Suprapubic skin (tissue), 4 donors: ENCODE data around the gene CCDC188. TPM values are rescaled to one million over a fixed set of nuclear protein-coding genes. Genes with fewer than 3 reads are reported as not detected.

Experiments used
- DNase-seq, 2 donors: peaks; one replicate each; pipeline ENCODE4 v3.0.0-alpha.2; 2019; ENCODE audit warnings: low spot score in 2 of 2
- H3K27ac ChIP-seq: fragments of 200-600 bp; sonication (generic); one replicate; pipeline ENCODE4 v1.5.1; 2019
- H3K27me3 ChIP-seq: fragments of 200-600 bp; sonication (generic); one replicate; pipeline ENCODE4 v1.5.1; 2019
- H3K36me3 ChIP-seq: fragments of 200-600 bp; sonication (generic); one replicate; pipeline ENCODE4 v1.5.1; 2019
- H3K4me1 ChIP-seq: fragments of 200-600 bp; sonication (generic); one replicate; pipeline ENCODE4 v1.5.1; 2019
- H3K4me3 ChIP-seq: fragments of 200-600 bp; sonication (generic); one replicate; pipeline ENCODE4 v1.5.1; 2019; ENCODE audit warnings: mild to moderate bottlenecking
- H3K9me3 ChIP-seq: fragments of 200-600 bp; sonication (generic); one replicate; pipeline ENCODE4 v1.5.1; 2019
- EP300 ChIP-seq: sonication (generic); formaldehyde crosslinking; IDR thresholded peaks from one replicate; pipeline ENCODE4 v1.6.1; 2017; ENCODE audit warnings: antibody characterized with exemption
- POLR2A ChIP-seq, 2 donors: fragments of 450-650 bp; IDR thresholded peaks; one replicate each; pipeline ENCODE4 v1.6.1; 2017; ENCODE audit warnings: antibody characterized with exemption in 2 of 2, mild to moderate bottlenecking in 2 of 2, moderate library complexity in 2 of 2
- POLR2AphosphoS5 ChIP-seq, 3 donors: sonication (generic); formaldehyde crosslinking; IDR thresholded peaks; one replicate each; pipeline ENCODE4 v1.6.1; 2017; ENCODE audit warnings: antibody characterized with exemption in 3 of 3
- WGBS: methylation state at CpG from one replicate; pipeline ENCODE4 v1.1.5; 2018; 5-methylcytosine and 5-hydroxymethylcytosine counted together
- total RNA-seq, 4 donors: library from RNA; depleted of rRNA; stranded (reverse); fragments of >200 nt; gene quantifications; one replicate each; pipeline ENCODE4 v1.1.0, GENCODE V29; 2016
- TF ChIP-seq, protein P1 (sequence below), 2 donors: fragments of 200-600 bp in 1 of 2; fragments of 450-650 bp in 1 of 2; sonication (generic) in 1 of 2; IDR thresholded peaks; one replicate each; pipeline ENCODE4 v1.5.1; 2016 to 2019; ENCODE audit warnings: antibody characterized with exemption in 2 of 2, mild to moderate bottlenecking in 1 of 2, moderate library complexity in 1 of 2

Gene CCDC188
- total RNA-seq, 4 donors from 2014 or later, result 0.34 TPM; not detected in 3

DNA sequence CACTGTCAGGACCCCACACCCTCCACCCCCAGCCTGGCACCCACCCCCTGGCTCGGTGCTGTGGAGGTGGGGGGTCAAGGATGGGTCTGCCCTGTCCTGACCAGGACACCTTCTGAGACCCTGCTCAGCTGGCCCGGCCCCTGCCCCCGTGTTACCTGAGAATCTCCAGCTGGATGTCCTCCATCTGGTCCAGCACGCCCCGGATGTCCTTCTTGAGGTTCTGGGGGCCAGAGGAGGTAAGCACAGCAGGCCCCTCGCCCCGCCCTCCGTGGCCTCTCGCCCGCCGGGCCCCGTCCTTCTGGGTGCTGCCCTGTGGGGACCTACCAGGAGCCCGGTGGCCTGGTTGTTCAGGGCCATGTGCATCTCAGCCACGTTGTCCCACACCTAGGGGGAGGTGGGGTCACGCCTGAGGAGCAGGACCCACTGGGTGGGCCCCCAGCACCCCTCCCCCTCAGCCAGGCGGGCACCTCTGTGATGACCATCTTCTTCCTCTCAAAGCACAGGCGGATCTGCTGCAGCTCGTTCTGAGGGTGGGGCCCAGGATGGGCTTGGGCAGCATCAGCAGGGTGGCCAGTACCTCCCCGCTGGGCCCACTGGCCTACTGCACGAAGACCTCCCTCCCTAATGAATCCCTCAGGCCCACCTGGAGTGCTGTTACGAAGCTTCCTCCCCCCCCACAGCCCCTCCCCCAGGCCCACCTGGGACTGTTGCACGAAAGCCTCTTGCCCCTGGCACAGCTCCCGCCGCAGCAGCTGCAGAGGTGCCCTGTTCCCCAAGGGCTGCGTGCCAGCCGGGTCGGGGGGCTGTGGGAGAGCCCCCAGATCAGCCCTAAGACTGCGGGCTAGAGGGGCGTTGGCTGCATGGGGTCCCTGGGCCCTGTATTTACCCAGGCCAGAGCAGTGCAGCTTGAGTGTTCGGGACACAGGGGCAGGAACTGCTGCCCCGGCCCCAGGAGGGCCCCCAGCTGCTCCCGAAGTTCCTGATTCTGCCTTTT is 1.3 kb downstream of the CCDC188 start:
- H3K9me3 ChIP-seq, result no peaks in the 10 kb centered on the region
- no peaks in the 10 kb centered on the region for H3K27me3 ChIP-seq
- no peak for DNase-seq
- no peak overlapping the region for H3K4me3 ChIP-seq
- no peak overlapping the region for H3K27ac ChIP-seq
- H3K4me1 ChIP-seq, result peaks cover 5% of the 10 kb centered on the region
- WGBS, result 21% methylated on average over 6 of the region's 32 CpGs
- TF ChIP-seq POLR2A (IDR thresholded peaks at IDR 0.05) (no peak), EP300 (no peak), POLR2AphosphoS5 (IDR thresholded peaks at IDR 0.05) (no peak)
- TF ChIP-seq, protein P1, sequence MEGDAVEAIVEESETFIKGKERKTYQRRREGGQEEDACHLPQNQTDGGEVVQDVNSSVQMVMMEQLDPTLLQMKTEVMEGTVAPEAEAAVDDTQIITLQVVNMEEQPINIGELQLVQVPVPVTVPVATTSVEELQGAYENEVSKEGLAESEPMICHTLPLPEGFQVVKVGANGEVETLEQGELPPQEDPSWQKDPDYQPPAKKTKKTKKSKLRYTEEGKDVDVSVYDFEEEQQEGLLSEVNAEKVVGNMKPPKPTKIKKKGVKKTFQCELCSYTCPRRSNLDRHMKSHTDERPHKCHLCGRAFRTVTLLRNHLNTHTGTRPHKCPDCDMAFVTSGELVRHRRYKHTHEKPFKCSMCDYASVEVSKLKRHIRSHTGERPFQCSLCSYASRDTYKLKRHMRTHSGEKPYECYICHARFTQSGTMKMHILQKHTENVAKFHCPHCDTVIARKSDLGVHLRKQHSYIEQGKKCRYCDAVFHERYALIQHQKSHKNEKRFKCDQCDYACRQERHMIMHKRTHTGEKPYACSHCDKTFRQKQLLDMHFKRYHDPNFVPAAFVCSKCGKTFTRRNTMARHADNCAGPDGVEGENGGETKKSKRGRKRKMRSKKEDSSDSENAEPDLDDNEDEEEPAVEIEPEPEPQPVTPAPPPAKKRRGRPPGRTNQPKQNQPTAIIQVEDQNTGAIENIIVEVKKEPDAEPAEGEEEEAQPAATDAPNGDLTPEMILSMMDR (IDR thresholded peaks at IDR 0.05), result no peak
- peaks cover 27% of the 10 kb centered on the region for H3K36me3 ChIP-seq

DNA sequence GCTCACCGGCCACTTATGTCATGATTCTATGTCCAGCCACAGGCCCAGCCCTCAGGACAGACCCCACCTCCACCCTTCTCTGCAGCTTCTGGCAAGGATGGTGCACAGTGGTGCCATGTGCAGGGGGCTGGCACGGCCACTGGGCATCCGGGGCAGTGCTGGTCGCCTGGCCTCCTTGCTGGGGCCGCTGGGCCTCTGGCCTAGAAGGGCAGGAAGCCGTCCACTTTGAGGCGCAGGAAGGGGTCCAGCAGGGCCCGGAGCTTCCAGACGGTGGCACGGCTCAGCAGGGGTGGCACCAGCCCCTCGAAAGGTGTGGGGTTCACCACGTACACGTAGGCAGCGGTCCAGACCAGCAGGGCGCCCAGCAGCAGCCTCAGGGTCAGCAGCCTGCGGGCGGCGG is 2.4 kb downstream of the CCDC188 start:
- TF ChIP-seq POLR2AphosphoS5 (IDR thresholded peaks at IDR 0.05), result no peak
- TF ChIP-seq EP300, result no peak
- TF ChIP-seq, protein P1 (IDR thresholded peaks at IDR 0.05), result no peak
- TF ChIP-seq POLR2A (IDR thresholded peaks at IDR 0.05), result no peak
- H3K27ac ChIP-seq, result no peak overlapping the region
- WGBS, result 100% methylated on average over 1 of the region's 18 CpGs

DNA sequence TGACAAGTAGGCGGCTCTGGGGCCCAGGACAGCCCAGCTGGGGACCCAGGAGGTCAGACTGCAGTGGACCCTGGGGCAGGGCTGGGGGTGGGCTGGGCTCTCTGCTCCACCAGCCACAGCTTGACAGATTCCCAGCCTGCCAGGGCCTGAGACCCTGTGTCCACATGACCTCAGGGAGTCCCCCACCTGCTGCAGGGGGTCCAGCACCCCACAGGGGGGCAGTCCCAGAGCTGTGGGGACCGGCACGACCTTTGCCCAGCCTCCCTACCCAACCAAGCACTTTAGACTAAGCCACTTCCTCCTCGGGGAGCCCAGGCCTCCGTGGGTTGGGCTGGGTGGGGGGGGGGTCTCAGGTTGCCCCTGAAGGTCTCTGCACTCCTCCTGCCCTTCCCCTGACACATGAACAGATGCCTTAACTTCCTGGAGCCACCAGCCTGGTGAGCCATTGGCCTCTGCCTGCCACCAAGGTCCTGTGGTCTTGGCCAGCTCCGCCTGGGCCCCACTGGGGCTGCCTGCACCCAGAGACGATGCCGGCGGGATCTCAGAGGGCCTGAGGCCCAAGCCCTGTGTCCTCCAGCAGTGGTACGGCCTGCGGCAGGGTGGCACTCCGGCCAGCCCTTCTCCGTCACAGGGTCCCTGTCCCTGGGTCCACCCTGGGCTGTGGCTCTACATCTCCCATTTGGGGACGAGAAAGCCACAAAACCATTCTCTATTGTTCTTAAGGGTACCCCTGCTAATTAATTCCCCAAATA is 3.4 kb downstream of the CCDC188 start:
- Histone ChIP-seq H3K27me3 (no peaks in the 10 kb centered on the region), H3K4me1 (no peaks in the 10 kb centered on the region), H3K27ac (no peak overlapping the region), H3K4me3 (no peak overlapping the region), H3K9me3 (no peaks in the 10 kb centered on the region), H3K36me3 (peaks cover 48% of the 10 kb centered on the region)
- TF ChIP-seq POLR2AphosphoS5 (IDR thresholded peaks at IDR 0.05) (no peak), POLR2A (IDR thresholded peaks at IDR 0.05) (no peak), EP300 (no peak)
- TF ChIP-seq, protein P1 (IDR thresholded peaks at IDR 0.05), result no peak
- WGBS, result 92% methylated on average over 3 of the region's 14 CpGs
- no peak for DNase-seq

More for the DNA sequence above, 2.4 kb downstream of the CCDC188 start:
- Histone ChIP-seq H3K27me3 (no peaks in the 10 kb centered on the region), H3K9me3 (no peaks in the 10 kb centered on the region), H3K4me1 (no peaks in the 10 kb centered on the region), H3K4me3 (no peak overlapping the region), H3K36me3 (peaks cover 39% of the 10 kb centered on the region)
- no peak for DNase-seq

DNA sequence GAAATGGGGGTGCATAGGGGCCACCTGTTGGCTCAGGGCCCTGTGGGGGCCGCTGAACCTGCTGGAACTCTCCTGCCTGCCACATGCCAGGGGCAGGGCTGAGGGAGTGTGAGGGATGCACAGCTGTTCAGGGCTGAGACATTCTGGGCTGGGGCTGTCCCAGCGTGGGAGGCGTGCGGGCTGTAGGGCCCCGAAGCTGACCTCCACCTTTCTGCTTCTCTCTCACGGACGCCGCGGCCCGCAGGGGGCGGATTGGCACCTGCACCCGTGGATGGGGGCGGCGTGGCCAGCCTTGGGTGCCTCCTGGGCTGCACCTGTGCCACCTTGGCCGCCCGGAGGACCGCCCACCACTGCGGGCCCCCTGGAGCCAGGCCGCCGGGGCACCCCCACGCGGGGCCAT is 4.1 kb downstream of the CCDC188 start:
- H3K4me3 ChIP-seq, result no peak overlapping the region
- no peak overlapping the region for H3K27ac ChIP-seq
- no peaks in the 10 kb centered on the region for H3K9me3 ChIP-seq
- no peaks in the 10 kb centered on the region for H3K27me3 ChIP-seq
- TF ChIP-seq EP300 (no peak), POLR2A (IDR thresholded peaks at IDR 0.05) (no peak), POLR2AphosphoS5 (IDR thresholded peaks at IDR 0.05) (no peak)
- TF ChIP-seq, protein P1 (IDR thresholded peaks at IDR 0.05), result no peak
- WGBS, result 78% methylated on average over 5 of the region's 22 CpGs
- peaks cover 54% of the 10 kb centered on the region for H3K36me3 ChIP-seq
- no peaks in the 10 kb centered on the region for H3K4me1 ChIP-seq
- DNase-seq, result no peak

DNA sequence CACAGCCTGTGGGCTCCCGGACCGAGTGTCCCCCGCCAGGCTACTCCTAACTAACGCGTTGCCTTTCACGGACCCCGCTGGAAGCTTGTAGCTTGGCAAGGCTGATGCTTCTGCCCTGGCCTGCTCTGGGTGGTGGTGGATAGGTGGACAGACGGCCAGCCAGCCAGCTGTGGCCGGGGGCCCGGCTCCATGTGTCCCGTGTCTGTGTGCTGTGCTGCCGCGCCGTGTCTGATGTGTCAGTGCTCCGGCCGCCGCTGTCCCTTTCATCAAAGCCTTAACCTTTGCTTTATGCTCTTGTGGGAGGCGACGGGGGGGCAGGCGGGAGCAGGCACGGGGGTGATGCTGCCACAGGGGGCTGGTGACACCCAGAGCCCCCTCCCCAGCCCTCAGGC is 5.0 kb downstream of the CCDC188 start:
- Histone ChIP-seq H3K4me3 (no peak overlapping the region), H3K9me3 (no peaks in the 10 kb centered on the region), H3K36me3 (peaks cover 62% of the 10 kb centered on the region), H3K27ac (no peak overlapping the region), H3K27me3 (no peaks in the 10 kb centered on the region), H3K4me1 (no peaks in the 10 kb centered on the region)
- WGBS, result 93% methylated on average over 7 of the region's 21 CpGs
- TF ChIP-seq EP300 (no peak), POLR2AphosphoS5 (IDR thresholded peaks at IDR 0.05) (no peak), POLR2A (IDR thresholded peaks at IDR 0.05) (no peak)
- TF ChIP-seq, protein P1 (IDR thresholded peaks at IDR 0.05), result no peak
- no peak for DNase-seq
